Measurements from ENCODE around the gene PHTF1.

- TF ChIP-seq, protein P1, sequence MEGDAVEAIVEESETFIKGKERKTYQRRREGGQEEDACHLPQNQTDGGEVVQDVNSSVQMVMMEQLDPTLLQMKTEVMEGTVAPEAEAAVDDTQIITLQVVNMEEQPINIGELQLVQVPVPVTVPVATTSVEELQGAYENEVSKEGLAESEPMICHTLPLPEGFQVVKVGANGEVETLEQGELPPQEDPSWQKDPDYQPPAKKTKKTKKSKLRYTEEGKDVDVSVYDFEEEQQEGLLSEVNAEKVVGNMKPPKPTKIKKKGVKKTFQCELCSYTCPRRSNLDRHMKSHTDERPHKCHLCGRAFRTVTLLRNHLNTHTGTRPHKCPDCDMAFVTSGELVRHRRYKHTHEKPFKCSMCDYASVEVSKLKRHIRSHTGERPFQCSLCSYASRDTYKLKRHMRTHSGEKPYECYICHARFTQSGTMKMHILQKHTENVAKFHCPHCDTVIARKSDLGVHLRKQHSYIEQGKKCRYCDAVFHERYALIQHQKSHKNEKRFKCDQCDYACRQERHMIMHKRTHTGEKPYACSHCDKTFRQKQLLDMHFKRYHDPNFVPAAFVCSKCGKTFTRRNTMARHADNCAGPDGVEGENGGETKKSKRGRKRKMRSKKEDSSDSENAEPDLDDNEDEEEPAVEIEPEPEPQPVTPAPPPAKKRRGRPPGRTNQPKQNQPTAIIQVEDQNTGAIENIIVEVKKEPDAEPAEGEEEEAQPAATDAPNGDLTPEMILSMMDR (IDR thresholded peaks at IDR 0.05; ENCODE audit: poor library complexity, severe bottlenecking) = no peak
- TF ChIP-seq POLR2AphosphoS5 (IDR thresholded peaks at IDR 0.05) (no peak), SMC3 (conservative IDR thresholded peaks at IDR 0.05; ENCODE audit: poor library complexity) (no peak), RAD21 (conservative IDR thresholded peaks at IDR 0.05) (no peak), TAF1 (IDR thresholded peaks at IDR 0.05; ENCODE audit: low read depth) (no peak), EP300 (conservative IDR thresholded peaks at IDR 0.05; ENCODE audit: poor library complexity, severe bottlenecking) (no peak), EZH2 (IDR thresholded peaks at IDR 0.05; ENCODE audit: borderline replicate concordance, insufficient read depth, low read length, poor library complexity, severe bottlenecking) (no peak)
- TF ChIP-seq, protein P2, sequence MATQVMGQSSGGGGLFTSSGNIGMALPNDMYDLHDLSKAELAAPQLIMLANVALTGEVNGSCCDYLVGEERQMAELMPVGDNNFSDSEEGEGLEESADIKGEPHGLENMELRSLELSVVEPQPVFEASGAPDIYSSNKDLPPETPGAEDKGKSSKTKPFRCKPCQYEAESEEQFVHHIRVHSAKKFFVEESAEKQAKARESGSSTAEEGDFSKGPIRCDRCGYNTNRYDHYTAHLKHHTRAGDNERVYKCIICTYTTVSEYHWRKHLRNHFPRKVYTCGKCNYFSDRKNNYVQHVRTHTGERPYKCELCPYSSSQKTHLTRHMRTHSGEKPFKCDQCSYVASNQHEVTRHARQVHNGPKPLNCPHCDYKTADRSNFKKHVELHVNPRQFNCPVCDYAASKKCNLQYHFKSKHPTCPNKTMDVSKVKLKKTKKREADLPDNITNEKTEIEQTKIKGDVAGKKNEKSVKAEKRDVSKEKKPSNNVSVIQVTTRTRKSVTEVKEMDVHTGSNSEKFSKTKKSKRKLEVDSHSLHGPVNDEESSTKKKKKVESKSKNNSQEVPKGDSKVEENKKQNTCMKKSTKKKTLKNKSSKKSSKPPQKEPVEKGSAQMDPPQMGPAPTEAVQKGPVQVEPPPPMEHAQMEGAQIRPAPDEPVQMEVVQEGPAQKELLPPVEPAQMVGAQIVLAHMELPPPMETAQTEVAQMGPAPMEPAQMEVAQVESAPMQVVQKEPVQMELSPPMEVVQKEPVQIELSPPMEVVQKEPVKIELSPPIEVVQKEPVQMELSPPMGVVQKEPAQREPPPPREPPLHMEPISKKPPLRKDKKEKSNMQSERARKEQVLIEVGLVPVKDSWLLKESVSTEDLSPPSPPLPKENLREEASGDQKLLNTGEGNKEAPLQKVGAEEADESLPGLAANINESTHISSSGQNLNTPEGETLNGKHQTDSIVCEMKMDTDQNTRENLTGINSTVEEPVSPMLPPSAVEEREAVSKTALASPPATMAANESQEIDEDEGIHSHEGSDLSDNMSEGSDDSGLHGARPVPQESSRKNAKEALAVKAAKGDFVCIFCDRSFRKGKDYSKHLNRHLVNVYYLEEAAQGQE (IDR thresholded peaks at IDR 0.05; ENCODE audit: borderline replicate concordance) = no peak
Measured at GRCh38 chr1:113777561-113777960, 18.3 kb upstream of the PHTF1 start.

Data from neural cell (in vitro differentiated cells).